GM18870 (cell line): ENCODE data around the gene RFT1.
A peak's percentile ranks its signal among the peaks of the same experiment; 100 is the strongest.
"Not testable (repeated sequence)": the region's sequence is repeated elsewhere in the genome, so short reads cannot be mapped to it uniquely, and the experiment has no call there.

Experiments used
- ATAC-seq: cut with Tn5 transposase; IDR thresholded peaks from one replicate; pipeline ENCODE4 v1.9.1; 2021; ENCODE audit warnings: moderate library complexity; ENCODE audit not compliant: unreplicated experiment

Gene RFT1

DNA sequence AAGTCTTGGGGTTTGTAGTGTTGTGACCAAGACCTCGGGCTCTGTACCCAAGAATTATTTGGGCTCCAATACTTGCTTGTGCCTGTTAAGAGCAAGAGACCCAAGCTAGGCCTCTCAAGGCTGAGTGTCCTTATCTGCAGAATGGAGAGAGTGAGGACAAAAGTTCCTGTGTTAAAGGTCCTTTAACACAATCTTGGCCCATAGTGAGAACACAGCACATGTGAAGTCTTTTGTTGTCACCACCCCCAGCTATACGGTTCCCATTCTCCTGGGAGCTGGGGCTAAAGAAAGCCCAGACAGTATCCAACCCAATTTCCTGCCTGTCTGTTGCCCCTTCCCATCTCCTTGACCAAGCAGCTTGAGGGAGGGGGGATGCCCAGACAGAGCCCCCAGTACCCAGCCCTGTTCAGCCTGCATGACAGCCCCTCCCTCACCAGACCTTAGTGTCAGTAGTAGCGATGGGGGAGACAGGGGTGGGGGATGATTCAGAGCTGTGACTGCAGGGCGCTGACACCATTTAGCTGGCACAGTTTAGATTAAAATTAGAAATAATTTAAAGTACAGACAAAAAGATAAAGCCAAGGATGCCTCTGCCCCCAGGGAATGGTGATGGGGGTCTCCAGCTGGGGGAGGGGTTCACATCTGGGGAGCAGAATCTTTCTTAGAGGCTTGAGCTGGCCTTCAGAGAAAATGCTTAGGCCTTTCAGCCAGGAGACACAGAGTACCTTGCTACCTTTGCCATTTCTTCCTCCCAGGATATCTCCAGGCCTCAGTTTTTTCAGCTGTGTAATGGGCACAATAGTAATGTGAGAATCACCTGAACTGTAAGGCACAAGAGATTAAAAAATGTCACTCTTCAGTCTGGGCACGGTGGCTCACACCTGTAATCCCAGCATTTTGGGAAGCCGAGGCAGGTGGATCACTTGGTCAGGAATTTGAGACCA is 33.5 kb upstream of the RFT1 start:
- ATAC-seq, result no peak

DNA sequence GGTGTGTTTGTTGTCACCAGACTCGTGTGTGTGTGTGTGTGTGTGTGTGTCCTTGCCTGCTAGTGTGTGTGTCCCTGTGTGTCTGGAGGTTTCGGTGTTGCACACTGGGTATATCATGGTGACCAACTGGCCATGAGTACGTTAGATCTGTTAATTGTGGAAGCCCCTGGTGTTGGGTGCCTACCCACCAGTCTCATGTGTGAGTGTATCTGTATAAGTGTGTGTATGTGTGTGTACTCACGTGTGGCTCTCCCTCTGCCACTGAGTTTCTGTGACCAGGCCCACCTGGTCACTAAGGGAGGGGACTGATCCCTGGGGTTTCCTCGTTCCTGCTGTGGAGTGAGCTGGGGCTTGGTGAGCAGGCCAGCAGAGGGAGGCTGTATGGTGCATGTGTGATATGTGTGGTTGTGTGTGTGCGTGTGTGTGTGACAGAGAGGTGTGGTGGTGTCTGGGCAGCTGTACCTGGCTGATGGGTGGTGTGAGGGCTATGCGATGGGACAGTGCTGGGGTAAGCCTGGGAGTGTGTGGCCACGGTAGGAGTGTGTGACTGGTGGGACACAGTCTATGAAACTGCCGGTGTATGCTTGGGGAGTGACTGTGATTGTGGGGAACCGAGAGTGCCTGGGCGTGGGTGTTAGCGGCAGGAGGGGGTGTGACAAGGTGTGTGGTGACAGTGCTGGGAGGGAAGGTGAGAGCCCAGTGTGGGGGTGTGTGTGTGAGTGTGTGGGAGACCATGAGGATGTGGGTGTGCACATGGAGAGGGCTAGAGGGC is 32.6 kb upstream of the RFT1 start:
- ATAC-seq, result peak; percentile 33

DNA sequence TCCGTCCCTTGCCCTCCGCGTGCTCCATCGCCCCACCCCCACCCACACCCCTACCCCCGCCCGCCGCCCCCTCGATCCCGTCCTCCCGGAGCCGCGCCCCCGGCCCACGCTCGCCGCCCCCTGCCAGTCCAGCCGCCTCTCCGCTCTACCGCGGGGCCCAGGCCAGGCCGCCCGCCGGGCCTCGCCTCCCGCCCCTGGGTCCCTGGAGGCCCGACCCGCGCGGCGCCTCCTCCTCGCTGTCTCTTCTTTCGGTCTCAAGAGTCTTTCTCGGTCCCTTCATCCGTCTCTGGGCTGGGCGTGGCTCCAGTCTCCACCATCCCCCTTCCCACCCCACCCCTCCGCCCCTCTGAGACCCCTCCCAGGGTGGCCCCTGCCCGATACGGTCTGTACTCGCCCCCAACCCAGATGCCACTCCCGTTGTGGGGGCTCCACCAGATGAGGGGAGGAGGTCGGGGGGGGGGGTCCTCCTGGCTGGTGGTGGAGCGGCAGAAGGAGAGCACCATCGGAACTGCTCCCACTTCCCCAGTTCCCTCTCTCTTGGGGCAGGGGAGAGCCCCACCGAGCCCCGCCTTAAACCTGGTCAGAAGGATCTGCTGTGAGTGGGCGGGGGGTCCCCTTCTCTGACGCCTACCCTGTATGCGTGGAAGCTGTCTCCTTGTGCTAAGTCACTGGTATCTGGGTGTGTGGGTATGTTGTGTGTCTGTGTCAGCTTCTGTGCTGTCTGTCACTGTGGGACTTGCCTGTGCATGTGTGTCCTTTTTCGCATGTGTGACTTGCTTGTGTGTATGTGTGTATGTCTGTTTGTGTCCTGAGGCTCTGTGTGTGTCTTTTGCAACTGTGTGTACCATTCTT is 31.8 kb upstream of the RFT1 start:
- ATAC-seq, result no peak

DNA sequence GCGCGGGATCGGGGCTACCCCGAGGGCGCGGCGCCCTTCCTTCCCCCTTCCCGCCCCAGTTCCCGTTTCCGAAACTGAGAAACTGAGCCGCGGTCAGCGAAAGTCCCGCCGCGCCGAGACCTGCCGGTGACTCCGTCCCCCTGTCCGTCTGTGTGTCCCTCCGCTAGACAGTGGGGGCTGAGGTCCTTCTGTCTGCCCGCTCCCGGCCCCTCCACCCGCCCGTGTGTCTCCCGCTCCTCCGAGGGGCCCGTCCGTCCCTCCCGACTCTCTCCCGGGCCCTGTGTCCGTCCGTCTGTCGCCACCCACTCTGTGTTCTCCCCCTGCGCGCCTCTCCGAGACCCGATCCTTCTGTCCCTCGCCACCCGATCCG is 31.2 kb upstream of the RFT1 start:
- no peak for ATAC-seq

DNA sequence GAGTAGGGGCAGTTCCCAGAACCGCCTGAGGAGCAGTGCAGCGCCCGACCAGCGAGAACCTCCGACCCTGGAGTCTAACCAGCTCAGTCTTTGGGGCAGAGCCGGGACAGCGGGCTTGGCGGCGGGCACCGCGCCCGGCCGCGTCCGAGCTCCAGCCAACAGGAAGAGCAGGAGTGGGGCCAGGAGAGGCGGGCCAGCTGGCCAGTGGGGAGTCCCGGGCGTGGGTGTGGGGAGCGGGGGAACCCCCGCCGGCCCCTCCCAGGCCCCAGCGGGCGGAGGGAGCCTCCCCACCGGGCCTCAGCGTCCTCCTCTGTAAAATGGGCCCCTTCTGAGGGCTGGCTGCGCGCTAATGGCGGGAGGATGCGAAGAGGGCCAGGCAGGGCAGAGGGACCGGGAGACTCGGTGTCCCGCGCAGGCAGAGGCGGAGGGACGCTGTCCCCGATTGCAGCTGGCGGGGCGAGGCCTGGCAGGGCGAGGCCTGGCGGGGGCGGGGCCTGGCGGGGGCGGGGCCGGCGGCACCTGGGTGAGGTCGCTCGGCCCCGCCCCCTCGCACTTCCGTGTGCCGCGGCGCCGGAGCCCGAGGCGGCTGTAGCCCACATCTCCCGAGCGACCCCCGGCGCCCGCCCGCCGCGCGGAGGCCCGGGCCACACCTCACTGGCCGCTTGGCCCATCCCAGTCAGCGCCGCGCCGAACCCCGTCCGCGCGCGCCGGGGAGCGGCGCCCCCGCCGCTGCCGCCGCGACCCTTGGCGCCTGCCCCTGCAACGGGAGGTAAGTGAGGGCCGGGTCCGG is 30.6 kb upstream of the RFT1 start, which contains the start of gene PRKCD:
PRKCD (plus strand) TSS at position 550 of the 790 bp plus-strand sequence. CDS start 17,214 bp downstream, outside the sequence.
- no peak for ATAC-seq

DNA sequence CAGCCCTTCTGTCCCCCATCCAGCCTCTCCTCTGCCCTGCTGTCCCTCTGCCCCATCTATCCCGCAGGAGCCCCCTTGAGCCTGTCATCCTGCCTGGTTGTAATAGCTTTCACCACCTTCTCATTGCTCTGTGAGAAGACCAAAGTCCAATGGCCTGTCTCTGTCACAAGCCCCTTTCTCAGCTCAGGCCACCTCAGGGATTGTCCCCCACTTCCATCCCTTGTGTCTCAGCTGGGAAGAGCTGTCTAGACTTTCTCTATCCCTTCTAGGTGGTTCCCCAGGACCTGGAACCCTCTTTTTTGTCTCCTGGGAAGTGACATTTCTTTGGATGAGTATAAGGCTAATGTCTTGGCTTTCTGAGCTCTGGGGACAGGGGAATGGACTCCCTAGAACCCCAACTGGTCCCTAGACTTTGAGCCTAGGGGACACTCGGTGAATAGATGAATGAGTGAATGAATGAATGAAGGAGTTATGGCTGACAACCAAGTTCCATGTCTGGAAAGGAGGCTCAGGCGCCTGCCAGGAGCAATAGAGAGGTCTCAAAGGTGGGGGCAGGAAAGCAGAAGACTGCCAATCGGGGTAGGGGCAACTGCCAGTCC is 29.9 kb upstream of the RFT1 start:
- no peak for ATAC-seq

DNA sequence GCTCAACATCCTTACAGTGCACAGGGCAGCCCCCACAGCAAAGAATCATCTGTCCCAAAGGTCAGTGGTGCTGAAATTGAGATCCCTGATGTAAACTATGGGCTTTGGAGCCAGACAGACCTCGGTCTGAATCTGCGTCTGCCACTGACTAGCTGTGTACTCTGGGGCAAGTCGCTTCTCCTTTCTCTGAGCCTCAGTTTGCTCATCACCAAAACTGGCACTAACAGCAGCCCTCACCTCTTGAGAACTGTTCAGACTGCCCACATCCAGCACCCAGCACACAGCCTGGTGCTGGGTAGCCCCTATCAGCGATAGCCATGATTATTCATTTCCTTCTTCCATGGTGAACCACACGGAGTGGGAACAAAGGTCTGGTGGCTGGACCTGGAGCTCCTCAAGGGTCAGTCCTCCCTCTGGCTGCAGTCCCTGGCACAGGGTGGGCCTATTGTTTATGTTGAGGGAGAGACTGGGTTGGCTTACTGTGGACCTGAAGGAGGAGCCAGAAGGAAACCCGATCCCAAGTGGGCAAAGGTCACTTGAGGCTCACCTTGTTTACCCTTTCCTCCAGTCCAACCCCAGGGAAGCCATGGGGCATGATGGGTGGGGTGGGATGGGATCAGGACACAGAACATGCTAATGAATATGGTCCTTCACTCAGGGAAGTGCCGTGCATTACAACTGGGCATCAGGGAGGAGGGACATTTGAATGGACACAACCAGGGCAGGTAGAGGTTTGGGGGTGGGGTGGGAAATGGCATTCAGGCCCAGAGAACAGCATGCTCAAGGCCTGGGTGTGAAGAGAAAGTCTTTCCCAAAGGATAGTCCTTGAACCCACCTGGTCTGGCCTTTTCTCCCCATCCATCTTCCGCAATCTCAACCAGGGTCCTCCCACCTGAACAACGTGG is 29.2 kb upstream of the RFT1 start:
- no peak for ATAC-seq

DNA sequence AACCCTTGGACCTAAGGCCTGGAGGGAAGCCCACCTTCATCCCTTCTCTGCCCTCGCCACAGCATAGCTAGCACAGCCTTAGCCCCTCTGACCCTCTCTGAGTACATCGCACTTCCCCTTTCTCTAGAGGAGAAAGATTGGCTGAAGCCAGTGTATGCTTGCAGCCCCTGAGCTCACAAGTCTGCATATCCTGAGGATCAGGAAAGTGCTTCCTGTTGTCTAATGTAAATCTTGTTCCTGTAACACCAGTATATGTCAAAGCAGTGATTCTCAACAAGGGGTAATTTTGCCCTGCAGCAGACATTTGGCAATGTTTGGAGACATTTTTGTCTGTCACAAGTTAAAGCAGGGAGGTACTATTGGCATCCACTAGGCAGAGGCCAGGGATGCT is 28.5 kb upstream of the RFT1 start:
- ATAC-seq, result no peak

DNA sequence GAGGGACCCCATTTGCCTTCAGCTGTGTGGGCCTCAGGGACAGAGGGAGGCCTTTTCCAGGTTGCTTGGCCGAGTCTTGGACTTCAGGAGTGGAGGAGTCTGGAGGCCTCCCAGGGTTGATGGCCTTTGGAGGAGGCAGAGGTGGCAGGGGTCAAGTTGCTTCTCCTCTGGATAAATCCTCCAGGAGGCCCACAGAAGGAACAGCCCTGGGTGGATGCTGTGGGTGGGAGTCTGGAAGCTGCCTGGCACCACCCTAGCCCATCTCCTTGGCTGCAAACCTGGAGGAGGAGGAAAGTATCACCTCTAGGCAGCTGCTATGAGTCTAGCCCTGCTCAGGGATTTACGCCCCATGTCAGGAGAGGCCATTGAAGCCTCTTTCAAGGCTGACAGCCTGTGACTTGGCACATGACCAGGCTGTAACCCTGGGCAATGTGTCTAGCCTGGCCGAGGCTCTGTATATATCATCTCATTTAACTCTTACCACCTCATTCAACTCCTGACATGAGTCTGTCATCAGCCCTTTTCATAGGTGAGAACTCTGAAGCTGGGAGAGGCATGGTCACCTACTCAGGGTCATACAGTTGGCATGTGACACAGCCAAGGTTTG is 27.8 kb upstream of the RFT1 start:
- no peak for ATAC-seq

DNA sequence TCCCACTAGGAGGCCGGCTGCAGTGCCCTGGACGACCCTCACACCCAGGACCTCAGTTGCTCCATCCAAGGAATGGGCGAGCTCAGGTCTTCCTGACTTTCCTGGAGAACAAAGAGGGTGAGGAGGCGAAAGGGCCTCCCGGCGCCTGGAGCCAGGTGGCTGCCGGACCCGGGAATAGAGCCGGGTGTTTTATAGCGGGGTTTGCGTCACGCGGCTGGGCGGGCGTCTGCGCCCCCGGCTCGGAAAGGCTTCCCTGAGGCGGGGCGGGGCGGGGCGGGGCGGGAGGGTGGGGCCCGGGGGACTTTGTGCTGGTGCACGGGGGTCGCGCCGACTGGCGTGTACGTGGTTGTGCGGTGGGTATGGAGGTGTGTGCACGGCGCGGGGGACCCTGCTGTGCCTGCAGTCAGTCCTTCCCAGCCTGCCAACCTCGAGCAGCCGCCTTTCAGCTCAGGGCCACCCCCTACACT is 26.2 kb upstream of the RFT1 start:
- ATAC-seq, result no peak

DNA sequence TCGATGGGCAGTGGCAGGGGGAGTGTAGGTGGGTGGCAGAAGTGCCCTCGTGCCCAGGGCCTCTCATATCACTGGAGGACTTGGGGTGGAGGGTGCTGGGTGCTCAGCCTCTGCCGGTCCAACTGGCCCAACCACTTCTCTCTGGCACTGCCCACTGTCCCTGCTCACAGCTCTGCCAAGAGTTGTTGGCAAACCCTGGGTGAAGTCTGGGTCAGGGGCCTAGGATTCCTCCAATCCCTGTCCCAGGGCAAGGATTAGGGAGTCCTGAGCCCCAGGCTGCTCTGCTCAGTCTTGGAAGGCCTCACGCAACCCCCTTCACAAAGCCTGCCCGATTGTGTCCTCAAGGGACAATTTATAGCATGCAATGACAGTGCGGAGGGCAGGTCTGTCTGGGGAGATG is 25.5 kb upstream of the RFT1 start:
- ATAC-seq, result no peak

DNA sequence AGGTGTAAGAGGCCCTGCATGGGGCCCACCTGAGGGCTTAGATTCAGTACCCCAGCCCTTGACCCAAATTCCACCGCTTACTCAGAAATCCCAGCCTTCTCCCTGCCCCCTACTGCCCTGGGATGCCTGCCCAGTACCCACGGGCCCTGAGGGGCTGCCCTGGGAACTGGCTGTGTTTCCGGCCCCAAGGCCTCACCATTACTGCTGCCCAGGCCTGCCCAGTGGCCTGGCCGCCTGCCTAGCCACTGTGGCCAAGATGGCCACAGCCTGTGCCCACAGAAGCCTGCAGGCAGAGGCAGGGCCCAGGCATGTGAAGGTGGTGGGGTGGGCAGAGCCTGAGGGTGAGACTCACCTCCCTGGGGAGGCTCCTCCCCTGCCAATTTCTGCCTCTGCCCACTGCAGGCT is 24.6 kb upstream of the RFT1 start:
- no peak for ATAC-seq

DNA sequence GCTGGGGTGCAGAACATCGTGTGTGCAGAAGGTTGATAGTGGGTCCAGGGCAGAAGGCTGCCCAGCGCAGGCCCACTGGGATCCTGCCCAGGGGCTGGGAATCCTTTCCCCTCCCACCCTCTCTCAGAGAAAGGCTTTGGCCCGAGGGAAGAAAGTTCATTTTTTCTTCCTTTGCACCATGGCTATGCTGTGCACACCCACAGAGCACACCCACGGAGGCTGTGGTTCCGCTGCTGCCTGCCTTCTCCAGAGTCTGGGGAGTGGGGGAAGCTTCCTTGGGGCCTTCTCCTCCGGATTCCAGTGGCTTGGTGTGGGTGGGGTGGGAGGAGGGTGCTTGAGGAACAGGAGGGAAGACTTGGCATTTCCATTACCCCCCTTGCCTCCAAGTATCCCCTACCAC is 23.7 kb upstream of the RFT1 start:
- ATAC-seq, result no peak

DNA sequence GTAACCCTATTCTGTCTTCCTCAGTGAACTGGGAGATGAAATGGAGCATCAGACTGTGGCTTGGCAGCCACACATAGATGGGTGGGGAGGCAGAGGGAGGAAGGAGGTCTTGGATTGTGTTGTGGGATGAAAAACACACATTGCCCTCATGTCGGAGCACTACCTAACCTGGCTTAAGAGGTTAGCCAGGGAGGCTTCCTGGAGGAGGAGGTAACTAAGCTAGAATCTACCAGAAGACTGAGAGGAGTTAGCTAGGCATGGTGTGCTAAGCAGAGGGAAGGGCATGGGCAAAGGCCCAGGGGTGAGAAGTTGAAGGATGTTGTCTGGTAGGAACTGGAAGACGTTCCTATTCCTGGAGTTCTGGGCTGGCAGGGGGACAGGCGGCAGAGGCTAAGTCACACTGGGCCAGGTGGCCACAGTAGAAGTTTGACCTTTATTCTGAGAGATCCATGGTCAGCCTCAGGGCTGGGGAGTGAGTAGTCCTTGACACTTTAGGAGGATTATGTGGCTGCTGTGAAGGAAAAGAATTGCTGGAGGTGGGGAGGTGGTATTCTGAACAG is 23.1 kb upstream of the RFT1 start:
- no peak for ATAC-seq

DNA sequence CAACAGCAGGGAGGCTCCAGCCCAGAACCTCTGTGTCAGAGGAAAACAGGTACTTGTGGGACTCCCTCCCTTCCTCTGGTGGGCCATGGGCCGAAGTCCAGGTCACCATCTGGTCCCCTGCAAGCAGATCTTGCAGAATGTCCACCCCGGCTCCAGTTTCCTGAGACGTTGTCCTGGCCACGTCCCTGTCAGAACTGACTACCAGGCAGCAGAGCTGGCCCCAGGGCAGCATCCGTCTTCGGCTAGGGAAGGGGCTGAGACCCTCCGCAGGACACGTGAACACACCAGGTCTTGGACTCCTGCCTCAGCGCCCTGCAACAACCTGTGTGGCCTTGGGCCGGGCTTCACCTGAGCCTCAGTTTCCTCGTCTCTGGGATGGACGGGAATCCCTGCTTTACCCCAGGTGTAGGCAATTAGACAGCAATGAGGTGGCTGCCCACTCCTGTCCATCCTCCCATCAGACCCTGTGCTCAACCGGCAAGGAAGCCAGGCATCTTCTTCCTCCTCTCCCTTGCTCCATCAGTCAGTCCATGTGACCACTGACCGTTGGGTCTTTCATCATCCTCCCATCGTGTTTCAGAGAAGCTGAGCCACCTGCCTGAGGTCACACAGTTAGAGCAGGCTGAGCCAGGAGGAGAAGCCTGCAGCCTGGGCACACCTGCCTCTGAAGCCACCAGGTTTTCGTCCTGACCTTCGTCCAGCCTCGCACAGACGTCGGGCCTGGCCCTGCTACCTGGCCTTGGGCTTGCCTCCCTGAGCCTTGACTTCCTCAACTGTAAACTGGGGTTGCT is 21.8 kb upstream of the RFT1 start:
- no peak for ATAC-seq

DNA sequence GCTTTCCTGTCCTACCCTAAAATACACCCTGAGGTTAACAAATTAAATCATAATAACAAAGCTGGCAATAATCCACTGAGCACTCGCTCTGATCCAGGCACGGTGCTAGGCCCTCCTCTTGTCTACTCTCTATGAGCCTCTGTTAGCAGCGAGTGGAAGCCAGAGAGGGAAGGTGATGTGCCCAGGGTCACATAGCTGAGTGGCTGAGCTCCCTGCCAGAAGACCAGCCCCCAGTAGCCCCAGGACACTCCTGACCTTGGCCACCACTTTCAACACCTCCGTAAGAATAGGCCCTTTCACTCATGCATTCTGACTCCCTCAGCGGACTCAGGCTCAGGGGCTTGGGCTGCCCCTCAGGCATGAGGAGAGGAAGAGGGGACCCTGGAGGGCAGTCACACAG is 21.2 kb upstream of the RFT1 start:
- ATAC-seq, result no peak

DNA sequence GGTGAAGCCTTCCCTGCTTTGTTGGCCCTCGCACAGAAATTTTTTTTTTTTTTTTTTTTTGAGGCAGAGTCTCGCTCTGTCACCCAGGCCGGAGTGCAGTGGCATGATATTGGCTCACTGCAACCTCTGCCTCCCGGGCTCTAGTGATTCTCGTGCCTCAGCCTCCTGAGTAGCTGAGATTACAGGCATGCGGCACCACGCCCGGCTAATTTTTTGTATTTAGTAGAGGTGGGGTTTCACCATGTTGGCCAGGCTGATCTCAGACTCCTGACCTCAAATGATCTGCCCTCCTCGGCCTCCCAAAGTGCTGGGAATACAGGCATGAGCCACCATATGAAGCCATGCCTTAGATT is 20.8 kb upstream of the RFT1 start:
- ATAC-seq, result not testable (repeated sequence)
